Heart left ventricle (tissue), 13 donors: ENCODE data around the gene NKX2-3.

Experiments
- CTCF ChIP-seq, 12 donors: fragments of 200-600 bp; sonication (generic) in 4 of 12; IDR thresholded peaks; one replicate each; pipeline versions ENCODE4 v1.5.0 to v1.8.0; 2018 to 2022; ENCODE audit warnings: antibody characterized with exemption in 12 of 12, mild to moderate bottlenecking in 5 of 12
- POLR2A ChIP-seq, 2 donors: fragments of 450-650 bp; IDR thresholded peaks; one replicate each; pipeline ENCODE4 v1.6.1; 2017; ENCODE audit warnings: antibody characterized with exemption in 2 of 2, mild to moderate bottlenecking in 2 of 2, moderate library complexity in 2 of 2
- donor health status: ischemic (EF 13 %, LVEDD 7.1; RV severe dilation, severe dysfunction).
- donor health status: DM: no; HTN: yes; CAD: no.
- donor health status: DM: no; HTN: no; CAD: no.
- donor health status: ischemic (EF 25% LVEDD 6.9; RV normal size, moderate dysfunction).
- donor health status: ischemic (EF 25% LVEDD 5.7; RV mildly dilated, moderate dysfunction).
- donor health status: ischemic (EF 35%, LVEDD 5.7; RV mildly dilated, moderate dysfunction).
- donor health status: nonischemic (EF 11% LVEDD 7.7; RV severe dilation, severe dysfunction).
- donor health status: DM: yes; HTN: yes; CAD: no.
- donor health status: PGD.
- donor health status: ischemic (EF 29% LVEDD 5.4; RV normal size, mild dysfunction).
- donor health status: nonischemic (EF 23%, LVEDD 6.1; RV moderate dilation, normal function).

GRCh38 chr10:99555825-99556523, 23.2 kb downstream of the NKX2-3 start:
- no peak for TF ChIP-seq CTCF (IDR thresholded peaks at IDR 0.05)
- TF ChIP-seq POLR2A (IDR thresholded peaks at IDR 0.05), result no peak
